Calu3 (cell line): ENCODE results near the gene RADIL. TPM values are rescaled to one million over a fixed set of nuclear protein-coding genes. Genes with fewer than 3 reads are reported as not detected.

ENCODE experiments used
- BruUV-seq: library from RNA; stranded (reverse); fragments of 400-500 nt; replicated peaks from 2 replicates; lab custom pipeline; 2021; lab: Mats Ljungman, UMichigan
- CTCF ChIA-PET: fragments of 300-600 bp; sonication (Branson Sonifier 250); formaldehyde crosslinking; loops from one replicate; lab custom pipeline; 2022; ENCODE audit warnings: antibody characterized with exemption; lab: Charles Lee
- DNase-seq: peaks from one replicate; pipeline ENCODE4 v3.0.0; 2022
- H3K27ac Mint-ChIP-seq: one replicate; pipeline ENCODE4 v1.8.0; 2022; ENCODE audit warnings: mixed read lengths; ENCODE audit not compliant: unreplicated experiment
- H3K27me3 Mint-ChIP-seq: one replicate; pipeline ENCODE4 v1.8.0; 2022; ENCODE audit warnings: mixed read lengths; ENCODE audit not compliant: unreplicated experiment
- H3K36me3 Mint-ChIP-seq: one replicate; pipeline ENCODE4 v1.8.0; 2022; ENCODE audit warnings: mild to moderate bottlenecking, moderate library complexity, mixed read lengths; ENCODE audit not compliant: insufficient read depth, unreplicated experiment
- H3K4me1 Mint-ChIP-seq: one replicate; pipeline ENCODE4 v1.8.0; 2022; ENCODE audit warnings: mild to moderate bottlenecking, low read depth, mixed read lengths; ENCODE audit not compliant: unreplicated experiment
- H3K4me3 Mint-ChIP-seq: one replicate; pipeline ENCODE4 v1.8.0; 2022; ENCODE audit warnings: mild to moderate bottlenecking, low read depth, moderate library complexity, mixed read lengths; ENCODE audit not compliant: unreplicated experiment
- H3K9me3 Mint-ChIP-seq: one replicate; pipeline ENCODE4 v1.8.0; 2022; ENCODE audit warnings: low read depth, mixed read lengths; ENCODE audit not compliant: unreplicated experiment
- intact Hi-C: fragments of 100-400 bp; cut with micrococcal nuclease; formaldehyde crosslinking; loops from one replicate; pipeline ENCODE4 v1.10.0; 2022; ENCODE audit not compliant: unreplicated experiment
- total RNA-seq: library from RNA; stranded (reverse); gene quantifications from 2 replicates; pipeline ENCODE4 v1.2.3, GENCODE V29; 2022
- TF ChIP-seq, protein P1 (sequence below): fragments of 200-600 bp; IDR thresholded peaks from one replicate; pipeline ENCODE4 v1.8.0; 2022; ENCODE audit warnings: antibody characterized with exemption; ENCODE audit not compliant: unreplicated experiment

RADIL gene
- total RNA-seq, 1 experiment from 2014 or later: 1.8 TPM

DNA sequence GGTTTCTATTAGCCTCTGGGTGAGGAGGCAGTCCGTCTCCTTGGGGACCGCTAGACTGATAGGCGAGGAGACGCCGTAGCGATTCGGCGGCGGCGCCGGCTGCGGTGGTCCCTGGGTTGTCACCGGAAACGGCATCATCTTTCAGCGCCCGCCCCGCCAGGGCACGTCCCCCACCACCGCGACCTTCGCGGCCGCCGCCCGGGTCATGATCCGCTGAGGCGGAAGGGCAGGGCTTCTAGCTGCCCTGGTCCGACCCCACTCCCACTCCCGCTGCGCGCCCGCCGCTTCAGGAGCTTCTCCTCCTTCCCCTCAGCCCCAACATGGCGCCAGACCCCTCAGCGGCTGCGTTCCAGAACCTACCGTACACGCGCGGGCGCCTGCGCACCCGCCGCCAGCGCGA is 21.8 kb downstream of the RADIL start, which contains the start of gene PAPOLB:
Gene PAPOLB, minus strand, starts transcription at position 358 of the 400 bp plus-strand sequence. Its CDS starts 220 bp downstream, at position 138.
- Mint-ChIP-seq H3K9me3 (peaks cover 16% of the 10 kb centered on the region), H3K27ac (no peak within 1 kb of the TSS), H3K36me3 (no peaks in the 10 kb centered on the region), H3K4me1 (no peaks in the 10 kb centered on the region), H3K27me3 (peaks cover 62% of the 10 kb centered on the region), H3K4me3 (no peak within 1 kb of the TSS)
- DNase-seq: no peak
- BruUV-seq: no TSS peak
- TF ChIP-seq, protein P1, sequence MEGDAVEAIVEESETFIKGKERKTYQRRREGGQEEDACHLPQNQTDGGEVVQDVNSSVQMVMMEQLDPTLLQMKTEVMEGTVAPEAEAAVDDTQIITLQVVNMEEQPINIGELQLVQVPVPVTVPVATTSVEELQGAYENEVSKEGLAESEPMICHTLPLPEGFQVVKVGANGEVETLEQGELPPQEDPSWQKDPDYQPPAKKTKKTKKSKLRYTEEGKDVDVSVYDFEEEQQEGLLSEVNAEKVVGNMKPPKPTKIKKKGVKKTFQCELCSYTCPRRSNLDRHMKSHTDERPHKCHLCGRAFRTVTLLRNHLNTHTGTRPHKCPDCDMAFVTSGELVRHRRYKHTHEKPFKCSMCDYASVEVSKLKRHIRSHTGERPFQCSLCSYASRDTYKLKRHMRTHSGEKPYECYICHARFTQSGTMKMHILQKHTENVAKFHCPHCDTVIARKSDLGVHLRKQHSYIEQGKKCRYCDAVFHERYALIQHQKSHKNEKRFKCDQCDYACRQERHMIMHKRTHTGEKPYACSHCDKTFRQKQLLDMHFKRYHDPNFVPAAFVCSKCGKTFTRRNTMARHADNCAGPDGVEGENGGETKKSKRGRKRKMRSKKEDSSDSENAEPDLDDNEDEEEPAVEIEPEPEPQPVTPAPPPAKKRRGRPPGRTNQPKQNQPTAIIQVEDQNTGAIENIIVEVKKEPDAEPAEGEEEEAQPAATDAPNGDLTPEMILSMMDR: no peak
- CTCF ChIA-PET: no interaction called here
- intact Hi-C loops: no loop called here

DNA sequence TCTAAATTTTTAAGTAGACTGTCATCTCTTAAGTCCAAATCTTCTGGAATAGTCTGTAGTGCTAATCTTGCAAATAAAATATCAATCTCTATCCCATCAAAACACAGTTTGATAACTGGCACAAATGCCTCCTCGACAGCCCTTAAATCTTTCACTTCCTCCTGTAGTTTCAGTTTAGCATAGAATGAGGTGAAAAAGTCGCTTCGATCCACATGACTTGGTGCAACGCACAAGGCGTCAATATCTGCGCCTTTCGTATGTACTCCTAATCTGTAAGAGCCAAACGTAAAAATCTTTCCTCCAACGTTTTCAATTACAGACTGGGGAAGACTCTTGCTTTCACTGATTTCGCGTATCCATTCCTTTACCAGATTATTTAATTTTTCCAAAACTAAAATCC is 22.3 kb downstream of the RADIL start:
- DNase-seq: no peak
- peaks cover 65% of the 10 kb centered on the region for H3K27me3 Mint-ChIP-seq
- TF ChIP-seq, protein P1: no peak
- no peaks in the 10 kb centered on the region for H3K4me1 Mint-ChIP-seq
- H3K4me3 Mint-ChIP-seq: no peak overlapping the region
- H3K9me3 Mint-ChIP-seq: peaks cover 16% of the 10 kb centered on the region
- no TSS peak for BruUV-seq
- H3K36me3 Mint-ChIP-seq: no peaks in the 10 kb centered on the region
- intact Hi-C loops: no loop called here
- H3K27ac Mint-ChIP-seq: no peak overlapping the region
- CTCF ChIA-PET: no interaction called here

GRCh38 chr7:4857189-4857588 is 26.3 kb downstream of the RADIL start:
- no peaks in the 10 kb centered on the region for H3K36me3 Mint-ChIP-seq
- peaks cover 27% of the 10 kb centered on the region for H3K27me3 Mint-ChIP-seq
- TF ChIP-seq, protein P1: no peak
- no peaks in the 10 kb centered on the region for H3K9me3 Mint-ChIP-seq
- no peaks in the 10 kb centered on the region for H3K4me1 Mint-ChIP-seq
- intact Hi-C loops: no loop called here
- CTCF ChIA-PET: no interaction called here
- no TSS peak for BruUV-seq
- no peak overlapping the region for H3K4me3 Mint-ChIP-seq
- no peak for DNase-seq
- no peak overlapping the region for H3K27ac Mint-ChIP-seq

DNA sequence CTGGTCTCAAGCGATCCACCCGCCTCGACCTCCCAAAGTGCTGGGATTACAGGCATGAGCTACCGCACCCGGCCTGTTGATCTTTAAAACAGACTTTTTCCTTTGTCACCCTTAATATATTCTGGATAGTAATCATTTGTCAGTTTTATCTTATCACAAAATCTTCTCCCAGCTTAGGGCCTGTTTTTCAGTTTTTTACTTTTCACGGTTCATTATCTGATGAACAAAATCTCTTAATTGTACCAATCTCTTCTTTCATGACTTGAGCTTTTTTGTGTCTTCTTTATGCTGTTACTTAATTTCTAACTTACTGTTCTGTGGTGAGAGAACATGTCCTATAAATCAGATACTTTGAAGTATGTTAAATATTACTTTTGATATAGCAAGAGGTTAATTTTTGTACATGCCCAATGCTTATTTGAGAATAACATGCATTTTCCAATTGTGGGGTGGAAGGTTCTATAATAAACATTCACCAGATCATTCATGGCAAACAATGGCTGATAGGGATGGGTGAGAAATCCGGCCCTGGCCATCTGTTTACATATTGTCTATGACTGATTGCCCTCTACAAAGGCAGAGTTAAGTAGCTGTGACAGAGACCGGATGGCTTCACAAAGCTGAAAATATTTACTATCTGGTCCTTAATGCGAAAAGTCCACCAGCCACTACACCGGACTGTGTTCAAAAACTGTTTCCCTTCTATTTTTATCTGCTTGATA is 27.0 kb downstream of the RADIL start:
- H3K4me3 Mint-ChIP-seq: no peak overlapping the region
- CTCF ChIA-PET: interaction anchor here (0.6 kb wide), 1 partner anchor 25 kb away, joined by 4 read pairs; no protein-coding TSS in a partner anchor

More for the DNA sequence above, 27.0 kb downstream of the RADIL start:
- no peak for DNase-seq
- no peaks in the 10 kb centered on the region for H3K4me1 Mint-ChIP-seq
- H3K27me3 Mint-ChIP-seq: peaks cover 32% of the 10 kb centered on the region
- peaks cover under 1% of the 10 kb centered on the region for H3K9me3 Mint-ChIP-seq
- no peak overlapping the region for H3K27ac Mint-ChIP-seq
- no peaks in the 10 kb centered on the region for H3K36me3 Mint-ChIP-seq
- TF ChIP-seq, protein P1: no peak
- no TSS peak for BruUV-seq
- intact Hi-C loops: no loop called here
